Epidermal melanocyte (primary cell): ENCODE data around the gene ZFX.
A peak's percentile ranks its signal among the peaks of the same experiment; 100 is the strongest.
"Not testable (repeated sequence)": the region's sequence is repeated elsewhere in the genome, so short reads cannot be mapped to it uniquely, and the experiment has no call there.

Experiments
- DNase-seq: peaks from one replicate; pipeline ENCODE4 v3.0.0; 2011; ENCODE audit warnings: low spot score; ENCODE audit not compliant: insufficient read length

ZFX gene

GRCh38 chrX:24149351-24150050 is at the start of gene ZFX:
TSS of gene ZFX (plus strand) at chrX:24149729. CDS start at chrX:24172743, 23,014 bp downstream.
- DNase-seq, result no peak

- no peak for DNase-seq
These were observed 48.8 kb upstream of the ZFX start for GRCh38 chrX:24100713-24101112.

GRCh38 chrX:24110069-24110468 is 39.5 kb upstream of the ZFX start:
- no peak for DNase-seq

- no peak for DNase-seq
These were observed 36.3 kb upstream of the ZFX start for GRCh38 chrX:24113181-24113580.

GRCh38 chrX:24117258-24117657 is 32.3 kb upstream of the ZFX start:
- peak; percentile 18 for DNase-seq

- no peak for DNase-seq
These were observed 25.2 kb upstream of the ZFX start for GRCh38 chrX:24124244-24124799.

GRCh38 chrX:24125028-24125612 is 24.4 kb upstream of the ZFX start:
- no peak for DNase-seq

- no peak for DNase-seq
These were observed 18.1 kb upstream of the ZFX start for GRCh38 chrX:24131476-24131875.

- no peak for DNase-seq
These were observed 16.2 kb upstream of the ZFX start for GRCh38 chrX:24133312-24133711.

- DNase-seq, result not testable (repeated sequence)
These were observed 13.8 kb upstream of the ZFX start for GRCh38 chrX:24135768-24136167.

GRCh38 chrX:24137192-24137591 is 12.3 kb upstream of the ZFX start:
- no peak for DNase-seq

- not testable (repeated sequence) for DNase-seq
These were observed 5.5 kb upstream of the ZFX start for GRCh38 chrX:24143982-24144381.

- no peak for DNase-seq
These were observed 5.0 kb upstream of the ZFX start for GRCh38 chrX:24144528-24144927.

- DNase-seq, result no peak
These were observed 4.0 kb upstream of the ZFX start for GRCh38 chrX:24145303-24146186.

GRCh38 chrX:24146283-24146949 is 3.1 kb upstream of the ZFX start:
- DNase-seq, result no peak

- DNase-seq, result no peak
These were observed 2.4 kb upstream of the ZFX start for GRCh38 chrX:24147165-24147564.

GRCh38 chrX:24148121-24148520 is 1.4 kb upstream of the ZFX start:
- DNase-seq, result no peak

GRCh38 chrX:24148535-24149350 is 786 bp upstream of the ZFX start:
- no peak for DNase-seq

- DNase-seq, result peak; percentile 33
These were observed 692 bp downstream of the ZFX start for GRCh38 chrX:24150051-24150790.

- no peak for DNase-seq
These were observed 1.4 kb downstream of the ZFX start for GRCh38 chrX:24150898-24151297.
